ENCODE measurements around the gene KNOP1. TPM values are rescaled to one million over a fixed set of nuclear protein-coding genes. Genes with fewer than 3 reads are reported as not detected.

Gene KNOP1
- total and polyA plus RNA-seq, 2 of the 13 experiments (the other 11 are each of a cell fraction or from before 2014, with no cell fraction given) = 21.2 to 57.5 TPM

GRCh38 chr16:19700319-19700781 lies 17.7 kb downstream of the KNOP1 start (continued):
- TF ChIP-seq RAD21 (CRISPR knock-in tag; IDR thresholded peaks at IDR 0.05) = no peak
- 0 out of 2 replicates have a peak, but pooled peaks have one; percentile 44 for TF ChIP-seq ZNF136 (CRISPR knock-in tag; IDR thresholded peaks at IDR 0.05; ENCODE audit: low read depth)
- TF ChIP-seq E2F1 (CRISPR knock-in tag; IDR thresholded peaks at IDR 0.05) = peak; percentile 27; the same call in 1 of the 2 replicates
- TF ChIP-seq SP140L (CRISPR knock-in tag; IDR thresholded peaks at IDR 0.05; ENCODE audit: borderline replicate concordance) = no peak
- no peak for TF ChIP-seq ETV5 (CRISPR knock-in tag; IDR thresholded peaks at IDR 0.05; ENCODE audit: borderline replicate concordance)
- TF ChIP-seq CENPX (CRISPR knock-in tag; IDR thresholded peaks at IDR 0.05) = no peak
- TF ChIP-seq RARA (CRISPR knock-in tag; IDR thresholded peaks at IDR 0.05) = peak; percentile 57
- no peak for TF ChIP-seq HHEX (CRISPR knock-in tag; IDR thresholded peaks at IDR 0.05)
- no peak for TF ChIP-seq ZNF496 (CRISPR knock-in tag; IDR thresholded peaks at IDR 0.05; ENCODE audit: insufficient replicate concordance)
- TF ChIP-seq RBM22 (optimal IDR thresholded peaks at IDR 0.05; ENCODE audit: low read length) = peak; percentile 50
- no peak for TF ChIP-seq BCL3 (CRISPR knock-in tag; IDR thresholded peaks at IDR 0.05)
- TF ChIP-seq SRSF4 (IDR thresholded peaks at IDR 0.05; ENCODE audit: low read depth, low read length, poor library complexity, severe bottlenecking) = no peak
- 0 out of 2 replicates have a peak, but pooled peaks have one; percentile 46 for TF ChIP-seq ZNF264 (CRISPR knock-in tag; IDR thresholded peaks at IDR 0.05)
- no peak for TF ChIP-seq ZNF33A (CRISPR knock-in tag; IDR thresholded peaks at IDR 0.05; ENCODE audit: borderline replicate concordance)
- TF ChIP-seq KLF11 (CRISPR knock-in tag; IDR thresholded peaks at IDR 0.05) = no peak
- TF ChIP-seq MED8 (CRISPR knock-in tag; IDR thresholded peaks at IDR 0.05; ENCODE audit: insufficient replicate concordance) = no peak
- TF ChIP-seq FOXP4 (CRISPR knock-in tag; IDR thresholded peaks at IDR 0.05) = 0 out of 2 replicates have a peak, but pooled peaks have one; percentile 18
- no peak for TF ChIP-seq ZFAT (CRISPR knock-in tag; conservative IDR thresholded peaks at IDR 0.05)
- TF ChIP-seq DRAP1 (CRISPR knock-in tag; IDR thresholded peaks at IDR 0.05) = 0 out of 2 replicates have a peak, but pooled peaks have one; percentile 27
- TF ChIP-seq GZF1 (CRISPR knock-in tag; IDR thresholded peaks at IDR 0.05) = no peak
- TF ChIP-seq HNF1A (IDR thresholded peaks at IDR 0.05; ENCODE audit: low read depth) = no peak
- TF ChIP-seq HNF1A (CRISPR knock-in tag; IDR thresholded peaks at IDR 0.05; ENCODE audit: borderline replicate concordance) = no peak

Data from HepG2 (cell line).